ENCODE results near the gene CDC7. TPM values are rescaled to one million over a fixed set of nuclear protein-coding genes. Genes with fewer than 3 reads are reported as not detected.
"Not testable (repeated sequence)": the region's sequence is repeated elsewhere in the genome, so short reads cannot be mapped to it uniquely, and the experiment has no call there.

Gene CDC7
- total RNA-seq, 1 donor from 2014 or later, result 2.7 TPM

DNA sequence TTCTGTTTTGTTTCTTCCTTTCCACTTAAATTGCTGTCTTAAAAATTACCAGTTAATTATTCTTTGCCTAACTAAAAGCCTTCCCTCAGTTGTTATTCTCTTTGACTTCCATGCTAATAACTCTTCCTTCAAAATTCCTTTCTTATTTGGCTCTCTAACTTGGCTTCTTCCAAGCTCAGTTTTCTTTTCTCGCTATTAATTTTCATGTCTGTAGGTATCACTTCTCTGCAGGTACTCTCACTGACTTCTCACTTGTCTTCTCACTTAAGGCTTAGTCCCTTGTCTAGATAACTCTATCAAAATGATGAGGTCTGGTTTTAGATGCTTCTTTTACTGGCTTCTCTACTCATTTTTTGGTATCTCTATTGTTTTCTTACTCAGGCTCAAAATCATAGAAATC lies 10.1 kb downstream of the CDC7 start:
- Histone ChIP-seq H3K27ac (no peak overlapping the region), H3K4me1 (no peaks in the 10 kb centered on the region), H3K27me3 (no peaks in the 10 kb centered on the region), H3K9me3 (no peaks in the 10 kb centered on the region), H3K4me3 (no peak overlapping the region), H3K36me3 (no peaks in the 10 kb centered on the region)
- DNase-seq (ENCODE audit: low spot score in 2 of 2), result no peak
- intact Hi-C loops (cut with DNase I), result loop anchor here (10.0 kb wide), 1 partner anchor 224 kb away; no protein-coding TSS in a partner anchor
- TF ChIP-seq, protein P1, sequence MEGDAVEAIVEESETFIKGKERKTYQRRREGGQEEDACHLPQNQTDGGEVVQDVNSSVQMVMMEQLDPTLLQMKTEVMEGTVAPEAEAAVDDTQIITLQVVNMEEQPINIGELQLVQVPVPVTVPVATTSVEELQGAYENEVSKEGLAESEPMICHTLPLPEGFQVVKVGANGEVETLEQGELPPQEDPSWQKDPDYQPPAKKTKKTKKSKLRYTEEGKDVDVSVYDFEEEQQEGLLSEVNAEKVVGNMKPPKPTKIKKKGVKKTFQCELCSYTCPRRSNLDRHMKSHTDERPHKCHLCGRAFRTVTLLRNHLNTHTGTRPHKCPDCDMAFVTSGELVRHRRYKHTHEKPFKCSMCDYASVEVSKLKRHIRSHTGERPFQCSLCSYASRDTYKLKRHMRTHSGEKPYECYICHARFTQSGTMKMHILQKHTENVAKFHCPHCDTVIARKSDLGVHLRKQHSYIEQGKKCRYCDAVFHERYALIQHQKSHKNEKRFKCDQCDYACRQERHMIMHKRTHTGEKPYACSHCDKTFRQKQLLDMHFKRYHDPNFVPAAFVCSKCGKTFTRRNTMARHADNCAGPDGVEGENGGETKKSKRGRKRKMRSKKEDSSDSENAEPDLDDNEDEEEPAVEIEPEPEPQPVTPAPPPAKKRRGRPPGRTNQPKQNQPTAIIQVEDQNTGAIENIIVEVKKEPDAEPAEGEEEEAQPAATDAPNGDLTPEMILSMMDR (IDR thresholded peaks at IDR 0.05), result no peak

DNA sequence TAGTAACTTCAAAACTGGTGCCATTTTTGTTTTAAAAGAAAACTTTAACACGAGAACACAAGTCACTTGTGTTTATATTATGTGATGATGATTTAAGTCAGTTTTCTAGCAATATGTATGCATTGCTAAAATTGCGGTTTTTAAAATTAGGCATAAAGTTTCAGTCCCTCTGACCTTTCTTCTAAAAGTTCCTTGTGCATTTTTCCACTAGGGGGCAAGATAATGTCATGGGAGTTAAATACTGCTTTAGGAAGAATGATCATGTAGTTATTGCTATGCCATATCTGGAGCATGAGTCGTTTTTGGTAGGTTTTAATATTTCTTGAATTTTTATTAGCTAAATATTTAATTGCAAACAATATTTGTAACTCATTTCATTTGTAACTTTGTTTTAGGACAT lies 10.7 kb downstream of the CDC7 start:
- Histone ChIP-seq H3K4me1 (no peaks in the 10 kb centered on the region), H3K4me3 (no peak overlapping the region), H3K27me3 (no peaks in the 10 kb centered on the region), H3K9me3 (no peaks in the 10 kb centered on the region), H3K36me3 (no peaks in the 10 kb centered on the region), H3K27ac (no peak overlapping the region)
- no peak for DNase-seq (ENCODE audit: low spot score in 2 of 2)
- TF ChIP-seq, protein P1 (IDR thresholded peaks at IDR 0.05), result peak; percentile 41 to 57 (median 55)
- intact Hi-C loops (cut with DNase I), result loop anchor here (10.0 kb wide), 1 partner anchor 223 kb away; no protein-coding TSS in a partner anchor

DNA sequence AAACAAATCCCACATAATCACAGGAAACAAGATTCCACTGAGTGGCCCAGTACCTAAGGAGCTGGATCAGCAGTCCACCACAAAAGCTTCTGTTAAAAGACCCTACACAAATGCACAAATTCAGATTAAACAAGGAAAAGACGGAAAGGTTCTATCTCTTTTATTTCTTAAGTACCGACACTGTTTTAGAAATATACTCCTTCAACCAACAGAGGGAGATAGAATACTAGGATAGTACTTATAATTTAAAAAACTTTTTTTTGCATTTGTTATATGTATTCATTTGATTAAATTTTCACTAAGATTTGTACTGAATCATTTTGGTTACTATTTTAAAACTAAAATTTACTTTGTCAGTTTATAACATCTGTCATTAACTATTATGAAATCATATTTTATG lies 12.5 kb downstream of the CDC7 start:
- no peak overlapping the region for H3K27ac ChIP-seq
- intact Hi-C loops (cut with DNase I), result loop anchor here (1.0 to 10.0 kb wide), 2 partner anchors 222 to 414 kb away; no protein-coding TSS in a partner anchor
- DNase-seq (ENCODE audit: low spot score in 2 of 2), result no peak
- TF ChIP-seq, protein P1 (IDR thresholded peaks at IDR 0.05), result peak; percentile 30 to 58 (median 44)
- no peaks in the 10 kb centered on the region for H3K27me3 ChIP-seq
- no peaks in the 10 kb centered on the region for H3K36me3 ChIP-seq
- no peaks in the 10 kb centered on the region for H3K4me1 ChIP-seq
- no peaks in the 10 kb centered on the region for H3K9me3 ChIP-seq
- H3K4me3 ChIP-seq, result no peak overlapping the region

DNA sequence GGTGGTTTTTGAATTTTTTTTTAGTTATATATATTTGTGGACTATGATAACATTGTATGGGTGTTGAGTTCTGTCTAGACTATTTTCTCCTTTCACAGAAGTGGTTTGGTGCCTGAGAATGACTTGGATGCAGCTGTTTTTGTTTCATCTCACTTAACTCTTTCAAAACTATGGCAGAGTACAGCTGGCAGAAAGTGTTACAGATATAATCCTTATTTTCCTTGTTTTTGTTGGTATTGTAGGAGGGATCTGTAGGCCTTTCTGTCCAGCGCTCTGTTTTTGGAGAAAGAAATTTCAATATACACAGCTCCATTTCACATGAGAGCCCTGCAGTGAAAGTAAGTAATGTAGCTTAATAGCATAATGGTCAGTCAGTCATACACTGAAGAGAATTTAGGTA lies 13.1 kb downstream of the CDC7 start:
- no peak for DNase-seq (ENCODE audit: low spot score in 2 of 2)
- TF ChIP-seq, protein P1 (IDR thresholded peaks at IDR 0.05), result no peak
- Histone ChIP-seq H3K27ac (no peak overlapping the region), H3K27me3 (no peaks in the 10 kb centered on the region), H3K4me1 (no peaks in the 10 kb centered on the region), H3K4me3 (no peak overlapping the region), H3K36me3 (no peaks in the 10 kb centered on the region), H3K9me3 (no peaks in the 10 kb centered on the region)
- intact Hi-C loops (cut with DNase I), result loop anchor here (1.0 to 10.0 kb wide), 3 partner anchors 221 to 414 kb away; partner anchors contain the start of gene TGFBR3

DNA sequence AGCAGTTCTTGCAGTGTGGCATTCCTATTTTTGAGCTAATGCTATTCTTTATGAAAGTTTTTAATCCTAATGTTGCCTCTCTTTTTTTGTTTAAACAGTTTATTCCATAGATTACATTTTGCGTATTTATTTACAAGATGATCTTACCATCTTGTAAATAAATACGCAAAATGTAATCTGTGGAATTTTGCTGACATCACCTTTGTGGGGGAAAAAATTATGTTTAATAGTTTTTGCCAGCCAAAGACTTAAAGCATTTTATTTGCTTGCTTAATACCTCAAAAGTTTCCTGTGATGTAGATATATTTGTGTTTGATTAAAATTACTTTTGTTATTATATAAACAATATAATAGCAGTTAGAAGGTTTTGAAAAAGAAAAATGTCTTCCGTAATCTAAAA lies 15.3 kb downstream of the CDC7 start:
- no peaks in the 10 kb centered on the region for H3K9me3 ChIP-seq
- no peak overlapping the region for H3K27ac ChIP-seq
- H3K4me1 ChIP-seq, result no peaks in the 10 kb centered on the region
- TF ChIP-seq, protein P1 (IDR thresholded peaks at IDR 0.05), result no peak
- no peaks in the 10 kb centered on the region for H3K27me3 ChIP-seq
- no peaks in the 10 kb centered on the region for H3K36me3 ChIP-seq
- intact Hi-C loops (cut with DNase I), result loop anchor here (2.0 to 10.0 kb wide), 2 partner anchors 219 to 371 kb away; partner anchors contain the start of gene TGFBR3
- no peak overlapping the region for H3K4me3 ChIP-seq
- no peak for DNase-seq (ENCODE audit: low spot score in 2 of 2)

DNA sequence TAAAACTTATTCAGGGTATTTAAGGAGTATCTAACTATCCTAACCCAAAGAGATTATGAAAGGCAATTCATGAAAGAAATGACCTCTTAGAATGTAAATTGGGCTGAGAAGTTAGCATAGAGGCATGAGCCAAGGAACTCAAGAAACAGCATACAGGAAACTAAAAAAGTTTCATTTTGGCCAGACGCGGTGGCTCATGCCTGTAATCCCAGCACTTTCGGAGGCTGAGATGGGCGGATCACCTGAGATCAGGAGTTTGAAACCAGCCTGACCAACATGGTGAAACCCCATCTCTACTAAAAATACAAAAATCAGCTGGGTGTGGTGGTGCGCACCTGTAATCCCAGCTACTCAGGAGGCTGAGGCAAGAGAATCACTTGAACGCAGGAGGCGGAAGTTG lies 16.0 kb downstream of the CDC7 start:
- H3K9me3 ChIP-seq; H3K4me3 ChIP-seq; H3K36me3 ChIP-seq; H3K4me1 ChIP-seq; DNase-seq (ENCODE audit: low spot score in 2 of 2); H3K27me3 ChIP-seq; H3K27ac ChIP-seq: not testable (repeated sequence)
- intact Hi-C loops (cut with DNase I), result loop anchor here (10.0 kb wide), 1 partner anchor 218 kb away; no protein-coding TSS in a partner anchor

DNA sequence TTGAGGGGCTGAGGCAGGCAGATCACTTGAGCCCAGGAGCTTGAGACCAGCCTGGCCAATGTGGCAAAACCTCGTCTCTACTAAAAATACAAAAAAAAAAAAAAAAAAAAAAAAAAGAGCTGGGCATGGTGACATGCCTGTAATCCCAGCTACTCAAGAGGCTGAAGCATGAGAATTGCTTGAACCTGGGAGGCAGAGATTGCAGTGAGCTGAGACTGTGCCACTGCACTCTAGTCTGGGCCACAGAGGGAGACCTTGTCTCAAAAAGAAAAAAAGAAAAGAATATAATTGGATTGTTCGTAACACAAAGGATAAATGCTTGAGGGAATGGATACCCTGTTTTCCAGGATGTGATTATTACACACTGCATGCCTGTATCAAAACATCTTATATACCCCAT lies 18.5 kb downstream of the CDC7 start:
- H3K36me3 ChIP-seq; H3K27me3 ChIP-seq; H3K4me1 ChIP-seq; H3K27ac ChIP-seq; H3K9me3 ChIP-seq; DNase-seq (ENCODE audit: low spot score in 2 of 2); H3K4me3 ChIP-seq: not testable (repeated sequence)
- intact Hi-C loops (cut with DNase I), result loop anchor here (10.0 kb wide), 1 partner anchor 216 kb away; no protein-coding TSS in a partner anchor

Measured in ascending aorta (tissue), 2 donors.